ENCODE measurements around the gene GALNT6.

The GALNT6 gene

DNA sequence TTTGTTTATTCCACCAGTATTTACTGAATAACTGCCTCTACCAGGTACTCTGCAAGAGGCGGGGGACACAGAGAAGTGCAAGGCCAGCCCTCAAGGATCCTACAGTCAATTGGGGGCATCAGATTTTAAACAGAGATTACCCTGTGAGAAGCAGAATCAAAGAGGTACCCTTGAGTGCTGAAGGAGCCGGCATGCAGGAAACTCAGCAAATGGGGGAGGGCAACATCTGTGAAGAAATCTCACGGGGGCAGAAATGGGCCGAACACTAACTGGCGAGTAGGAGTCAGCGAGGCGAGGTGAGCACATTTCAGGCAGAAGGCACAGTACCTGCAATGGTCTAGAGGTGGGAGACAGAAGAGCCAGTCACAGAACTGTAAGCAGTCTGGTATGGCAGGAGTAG, 9.0 kb downstream of the GALNT6 start:
- FAIRE-seq (no peak), DNase-seq (ENCODE audit: insufficient read length, low spot score) (no peak)
- no peak for TF ChIP-seq CTCF (IDR thresholded peaks at IDR 0.05; ENCODE audit: insufficient read depth, missing control alignments)

GRCh38 chr12:51381226-51382079, 9.8 kb downstream of the GALNT6 start:
- FAIRE-seq (no peak), DNase-seq (ENCODE audit: insufficient read length, low spot score) (no peak)
- no peak for TF ChIP-seq CTCF (IDR thresholded peaks at IDR 0.05; ENCODE audit: insufficient read depth, missing control alignments)

GRCh38 chr12:51379571-51379970, 11.6 kb downstream of the GALNT6 start:
- DNase-seq (ENCODE audit: insufficient read length, low spot score) (no peak), FAIRE-seq (no peak)
- no peak for TF ChIP-seq CTCF (IDR thresholded peaks at IDR 0.05; ENCODE audit: insufficient read depth, missing control alignments)

DNA sequence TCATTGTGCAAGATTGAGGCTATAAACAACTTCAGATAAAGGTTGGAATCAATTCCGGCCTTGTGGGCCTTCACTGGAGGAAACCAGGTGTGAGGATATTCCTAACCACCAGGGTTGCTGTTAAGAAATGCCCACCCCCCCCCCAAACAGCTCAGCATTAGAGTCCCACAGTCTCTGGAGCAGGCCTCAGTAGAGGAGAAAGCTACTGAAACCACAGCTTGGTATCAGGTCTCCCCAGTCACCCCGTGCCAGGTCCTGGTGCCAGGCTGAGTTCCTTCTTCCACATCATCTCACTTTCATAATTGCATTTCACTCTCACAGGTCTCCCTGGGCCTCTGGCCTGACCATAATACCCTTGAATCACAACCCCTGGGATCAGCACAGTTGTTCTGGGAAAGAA, 12.5 kb downstream of the GALNT6 start:
- TF ChIP-seq CTCF (IDR thresholded peaks at IDR 0.05; ENCODE audit: insufficient read depth, missing control alignments), result no peak
- no peak for FAIRE-seq
- no peak for DNase-seq (ENCODE audit: insufficient read length, low spot score)

GRCh38 chr12:51377099-51377984, 13.9 kb downstream of the GALNT6 start:
- DNase-seq (ENCODE audit: insufficient read length, low spot score) (no peak), FAIRE-seq (no peak)
- no peak for TF ChIP-seq CTCF (IDR thresholded peaks at IDR 0.05; ENCODE audit: insufficient read depth, missing control alignments)

DNA sequence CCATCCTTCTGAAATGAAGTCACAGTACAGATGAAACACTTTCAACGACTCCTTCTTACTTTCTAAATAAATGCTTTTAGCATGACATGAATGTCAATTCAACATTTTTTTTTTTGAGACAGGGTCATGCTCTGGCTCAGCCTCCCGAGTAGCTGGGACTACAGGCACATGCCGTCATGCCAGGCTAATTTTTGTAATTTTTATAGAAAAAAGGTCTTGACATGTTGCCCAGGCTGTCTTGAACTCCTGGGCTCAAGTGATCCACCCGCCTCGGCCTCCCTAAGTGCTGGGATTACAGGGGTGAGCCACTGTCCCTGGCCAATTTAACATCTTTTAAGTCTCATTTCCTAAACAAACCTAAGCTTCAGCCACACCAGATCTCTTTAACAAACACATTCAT, 16.4 kb downstream of the GALNT6 start:
- no peak for TF ChIP-seq CTCF (IDR thresholded peaks at IDR 0.05; ENCODE audit: insufficient read depth, missing control alignments)
- FAIRE-seq, result no peak
- no peak for DNase-seq (ENCODE audit: insufficient read length, low spot score)

All from D721Med (cell line).